ENCODE measurements around the gene FRS3.
"Not testable (repeated sequence)": the region's sequence is repeated elsewhere in the genome, so short reads cannot be mapped to it uniquely, and the experiment has no call there.

Gene FRS3

GRCh38 chr6:41779788-41780550 lies at the start of gene FRS3:
Gene FRS3 (minus strand): TSS chr6:41779900. CDS start chr6:41776987, 2,913 bp downstream.
- peak; percentile 75 for DNase-seq

GRCh38 chr6:41826343-41827022 lies 46.8 kb upstream of the FRS3 start:
- DNase-seq = no peak

GRCh38 chr6:41824571-41825569 lies 45.2 kb upstream of the FRS3 start:
- no peak for DNase-seq

GRCh38 chr6:41823178-41823577 lies 43.5 kb upstream of the FRS3 start:
- no peak for DNase-seq

GRCh38 chr6:41822021-41822420 lies 42.3 kb upstream of the FRS3 start:
- DNase-seq = no peak

GRCh38 chr6:41821266-41821665 lies 41.6 kb upstream of the FRS3 start:
- DNase-seq = no peak

GRCh38 chr6:41818271-41819054 lies 38.8 kb upstream of the FRS3 start:
- DNase-seq = no peak

- DNase-seq = no peak
These were observed 35.9 kb upstream of the FRS3 start for GRCh38 chr6:41815587-41815986.

GRCh38 chr6:41814629-41815028 lies 34.9 kb upstream of the FRS3 start:
- DNase-seq = no peak

GRCh38 chr6:41813956-41814355 lies 34.3 kb upstream of the FRS3 start:
- DNase-seq = no peak

GRCh38 chr6:41813469-41813868 lies 33.8 kb upstream of the FRS3 start:
- DNase-seq = no peak

- not testable (repeated sequence) for DNase-seq
These were observed 32.2 kb upstream of the FRS3 start for GRCh38 chr6:41811946-41812345.

GRCh38 chr6:41811095-41811494 lies 31.4 kb upstream of the FRS3 start:
- DNase-seq = no peak

- DNase-seq = no peak
These were observed 26.4 kb upstream of the FRS3 start for GRCh38 chr6:41805830-41806774.

- DNase-seq = no peak
These were observed 21.7 kb upstream of the FRS3 start for GRCh38 chr6:41801380-41801779.

- DNase-seq = no peak
These were observed 19.8 kb upstream of the FRS3 start for GRCh38 chr6:41799559-41799911.

- no peak for DNase-seq
These were observed 19.3 kb upstream of the FRS3 start for GRCh38 chr6:41798901-41799558.

GRCh38 chr6:41796474-41796873 lies 16.8 kb upstream of the FRS3 start:
- no peak for DNase-seq

GRCh38 chr6:41791984-41792383 lies 12.3 kb upstream of the FRS3 start:
- no peak for DNase-seq

GRCh38 chr6:41791305-41791704 lies 11.6 kb upstream of the FRS3 start:
- no peak for DNase-seq

- DNase-seq = no peak
These were observed 10.3 kb upstream of the FRS3 start for GRCh38 chr6:41790045-41790444.

All from NCI-H446 treated with DMSO at 0.1 percent for 48 hours (cell line).